ENCODE data around the gene COTL1. TPM values are rescaled to one million over a fixed set of nuclear protein-coding genes. Genes with fewer than 3 reads are reported as not detected.
A peak's percentile ranks its signal among the peaks of the same experiment; 100 is the strongest.

COTL1 gene, protein sequence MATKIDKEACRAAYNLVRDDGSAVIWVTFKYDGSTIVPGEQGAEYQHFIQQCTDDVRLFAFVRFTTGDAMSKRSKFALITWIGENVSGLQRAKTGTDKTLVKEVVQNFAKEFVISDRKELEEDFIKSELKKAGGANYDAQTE
- 11.0 TPM for total RNA-seq

- Histone ChIP-seq H3K36me3 (ENCODE audit: control insufficient read depth in 3 of 3, insufficient read depth in 3 of 3, low read length in 3 of 3) (no peaks in the 10 kb centered on the region), H3K4me1 (ENCODE audit: control insufficient read depth in 3 of 3, insufficient read depth in 3 of 3, low read length in 3 of 3) (peaks cover 16 to 30% (median 17%) of the 10 kb centered on the region in 3 donors), H3K27ac (ENCODE audit: low read depth, low read length) (peak within 1 kb of the TSS; percentile 36), H3K27me3 (ENCODE audit: control insufficient read depth in 3 of 3, insufficient read depth in 3 of 3, low read length in 3 of 3) (peaks cover 14 to 34% (median 16%) of the 10 kb centered on the region in 3 donors), H3K9ac (ENCODE audit: low read depth in 1 of 3, low read length in 3 of 3) (peak within 1 kb of the TSS; percentile 38 to 69 (median 57)), H3K4me3 (ENCODE audit: low read length in 3 of 3) (peak within 1 kb of the TSS; percentile 70 to 74 (median 72)), H3K9me3 (ENCODE audit: control insufficient read depth in 3 of 3, low read length in 3 of 3) (no peaks in the 10 kb centered on the region)
Measured at GRCh38 chr16:84617791-84618580, at the start of gene COTL1. COTL1 (minus strand) TSS chr16:84618078; CDS start chr16:84617914, 164 bp downstream.

- peaks cover 31 to 43% (median 39%) of the 10 kb centered on the region in 3 donors for H3K36me3 ChIP-seq (ENCODE audit: control insufficient read depth in 3 of 3, insufficient read depth in 3 of 3, low read length in 3 of 3)
- H3K27ac ChIP-seq (ENCODE audit: low read depth, low read length), result no peak overlapping the region
- H3K4me3 ChIP-seq (ENCODE audit: low read length in 3 of 3), result no peak overlapping the region
- no peaks in the 10 kb centered on the region for H3K4me1 ChIP-seq (ENCODE audit: control insufficient read depth in 3 of 3, insufficient read depth in 3 of 3, low read length in 3 of 3)
- H3K9ac ChIP-seq (ENCODE audit: low read depth in 1 of 3, low read length in 3 of 3), result no peak overlapping the region
- no peaks in the 10 kb centered on the region for H3K9me3 ChIP-seq (ENCODE audit: control insufficient read depth in 3 of 3, low read length in 3 of 3)
- no peaks in the 10 kb centered on the region for H3K27me3 ChIP-seq (ENCODE audit: control insufficient read depth in 3 of 3, insufficient read depth in 3 of 3, low read length in 3 of 3)
Measured at GRCh38 chr16:84665843-84666242, 48.0 kb upstream of the COTL1 start.

DNA sequence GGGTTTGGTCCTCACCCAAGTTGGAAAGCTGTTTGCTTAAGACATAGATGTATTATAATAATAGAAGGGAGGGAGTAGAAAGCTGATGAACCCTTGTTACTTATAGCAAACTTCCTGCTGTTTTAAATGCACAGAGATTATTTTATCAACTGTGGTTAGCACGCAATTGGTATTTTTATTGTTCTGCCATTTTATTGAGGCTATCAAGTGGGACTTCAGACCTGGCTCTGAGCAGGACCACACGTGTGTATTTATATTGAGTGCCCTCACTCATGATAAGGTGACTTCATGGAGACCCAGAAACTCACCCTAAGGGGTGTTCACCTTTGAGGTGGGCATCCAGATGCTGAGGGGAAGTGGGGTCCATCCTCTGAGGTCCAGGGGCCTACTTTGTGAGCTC lies 47.5 kb upstream of the COTL1 start:
- Histone ChIP-seq H3K27me3 (ENCODE audit: control insufficient read depth in 3 of 3, insufficient read depth in 3 of 3, low read length in 3 of 3) (no peaks in the 10 kb centered on the region), H3K9ac (ENCODE audit: low read depth in 1 of 3, low read length in 3 of 3) (no peak overlapping the region), H3K4me3 (ENCODE audit: low read length in 3 of 3) (no peak overlapping the region), H3K36me3 (ENCODE audit: control insufficient read depth in 3 of 3, insufficient read depth in 3 of 3, low read length in 3 of 3) (peaks cover 35 to 46% (median 41%) of the 10 kb centered on the region in 3 donors), H3K27ac (ENCODE audit: low read depth, low read length) (no peak overlapping the region), H3K4me1 (ENCODE audit: control insufficient read depth in 3 of 3, insufficient read depth in 3 of 3, low read length in 3 of 3) (no peaks in the 10 kb centered on the region), H3K9me3 (ENCODE audit: control insufficient read depth in 3 of 3, low read length in 3 of 3) (no peaks in the 10 kb centered on the region)

GRCh38 chr16:84663433-84664101 lies 45.7 kb upstream of the COTL1 start:
- H3K9me3 ChIP-seq (ENCODE audit: control insufficient read depth in 3 of 3, low read length in 3 of 3), result no peaks in the 10 kb centered on the region
- no peaks in the 10 kb centered on the region for H3K27me3 ChIP-seq (ENCODE audit: control insufficient read depth in 3 of 3, insufficient read depth in 3 of 3, low read length in 3 of 3)
- H3K4me3 ChIP-seq (ENCODE audit: low read length in 3 of 3), result no peak overlapping the region
- peaks cover 50 to 60% (median 52%) of the 10 kb centered on the region in 3 donors for H3K36me3 ChIP-seq (ENCODE audit: control insufficient read depth in 3 of 3, insufficient read depth in 3 of 3, low read length in 3 of 3)
- no peak overlapping the region for H3K9ac ChIP-seq (ENCODE audit: low read depth in 1 of 3, low read length in 3 of 3)
- H3K4me1 ChIP-seq (ENCODE audit: control insufficient read depth in 3 of 3, insufficient read depth in 3 of 3, low read length in 3 of 3), result peaks cover 0 to 4% (median 2%) of the 10 kb centered on the region in 3 donors
- no peak overlapping the region for H3K27ac ChIP-seq (ENCODE audit: low read depth, low read length)

- Histone ChIP-seq H3K9ac (ENCODE audit: low read depth in 1 of 3, low read length in 3 of 3) (no peak overlapping the region), H3K27ac (ENCODE audit: low read depth, low read length) (no peak overlapping the region), H3K9me3 (ENCODE audit: control insufficient read depth in 3 of 3, low read length in 3 of 3) (no peaks in the 10 kb centered on the region), H3K4me3 (ENCODE audit: low read length in 3 of 3) (no peak overlapping the region), H3K27me3 (ENCODE audit: control insufficient read depth in 3 of 3, insufficient read depth in 3 of 3, low read length in 3 of 3) (no peaks in the 10 kb centered on the region), H3K36me3 (ENCODE audit: control insufficient read depth in 3 of 3, insufficient read depth in 3 of 3, low read length in 3 of 3) (peaks cover 61 to 66% (median 61%) of the 10 kb centered on the region in 3 donors), H3K4me1 (ENCODE audit: control insufficient read depth in 3 of 3, insufficient read depth in 3 of 3, low read length in 3 of 3) (peaks cover 0 to 6% (median 5%) of the 10 kb centered on the region in 3 donors)
Measured at GRCh38 chr16:84662471-84662870, 44.6 kb upstream of the COTL1 start.

- Histone ChIP-seq H3K4me1 (ENCODE audit: control insufficient read depth in 3 of 3, insufficient read depth in 3 of 3, low read length in 3 of 3) (peaks cover 0 to 6% (median 5%) of the 10 kb centered on the region in 3 donors), H3K4me3 (ENCODE audit: low read length in 3 of 3) (no peak overlapping the region), H3K27ac (ENCODE audit: low read depth, low read length) (no peak overlapping the region), H3K27me3 (ENCODE audit: control insufficient read depth in 3 of 3, insufficient read depth in 3 of 3, low read length in 3 of 3) (no peaks in the 10 kb centered on the region), H3K9ac (ENCODE audit: low read depth in 1 of 3, low read length in 3 of 3) (no peak overlapping the region), H3K36me3 (ENCODE audit: control insufficient read depth in 3 of 3, insufficient read depth in 3 of 3, low read length in 3 of 3) (peaks cover 70 to 75% (median 70%) of the 10 kb centered on the region in 3 donors), H3K9me3 (ENCODE audit: control insufficient read depth in 3 of 3, low read length in 3 of 3) (no peaks in the 10 kb centered on the region)
Measured at GRCh38 chr16:84661418-84662060, 43.7 kb upstream of the COTL1 start.

GRCh38 chr16:84660973-84661372 lies 43.1 kb upstream of the COTL1 start:
- peaks cover 70 to 72% (median 71%) of the 10 kb centered on the region in 3 donors for H3K36me3 ChIP-seq (ENCODE audit: control insufficient read depth in 3 of 3, insufficient read depth in 3 of 3, low read length in 3 of 3)
- no peak overlapping the region for H3K4me3 ChIP-seq (ENCODE audit: low read length in 3 of 3)
- peaks cover 0 to 6% (median 5%) of the 10 kb centered on the region in 3 donors for H3K4me1 ChIP-seq (ENCODE audit: control insufficient read depth in 3 of 3, insufficient read depth in 3 of 3, low read length in 3 of 3)
- no peak overlapping the region for H3K27ac ChIP-seq (ENCODE audit: low read depth, low read length)
- no peaks in the 10 kb centered on the region for H3K9me3 ChIP-seq (ENCODE audit: control insufficient read depth in 3 of 3, low read length in 3 of 3)
- no peak overlapping the region for H3K9ac ChIP-seq (ENCODE audit: low read depth in 1 of 3, low read length in 3 of 3)
- H3K27me3 ChIP-seq (ENCODE audit: control insufficient read depth in 3 of 3, insufficient read depth in 3 of 3, low read length in 3 of 3), result no peaks in the 10 kb centered on the region

- H3K27me3 ChIP-seq (ENCODE audit: control insufficient read depth in 3 of 3, insufficient read depth in 3 of 3, low read length in 3 of 3), result no peaks in the 10 kb centered on the region
- peaks cover 66 to 70% (median 68%) of the 10 kb centered on the region in 3 donors for H3K36me3 ChIP-seq (ENCODE audit: control insufficient read depth in 3 of 3, insufficient read depth in 3 of 3, low read length in 3 of 3)
- H3K9me3 ChIP-seq (ENCODE audit: control insufficient read depth in 3 of 3, low read length in 3 of 3), result no peaks in the 10 kb centered on the region
- H3K4me3 ChIP-seq (ENCODE audit: low read length in 3 of 3), result no peak overlapping the region
- H3K4me1 ChIP-seq (ENCODE audit: control insufficient read depth in 3 of 3, insufficient read depth in 3 of 3, low read length in 3 of 3), result peaks cover 0 to 6% (median 5%) of the 10 kb centered on the region in 3 donors
- H3K27ac ChIP-seq (ENCODE audit: low read depth, low read length), result no peak overlapping the region
- no peak overlapping the region for H3K9ac ChIP-seq (ENCODE audit: low read depth in 1 of 3, low read length in 3 of 3)
Measured at GRCh38 chr16:84659656-84660300, 41.9 kb upstream of the COTL1 start.

GRCh38 chr16:84658690-84659089 lies 40.8 kb upstream of the COTL1 start:
- no peak overlapping the region for H3K4me3 ChIP-seq (ENCODE audit: low read length in 3 of 3)
- H3K9me3 ChIP-seq (ENCODE audit: control insufficient read depth in 3 of 3, low read length in 3 of 3), result no peaks in the 10 kb centered on the region
- no peaks in the 10 kb centered on the region for H3K27me3 ChIP-seq (ENCODE audit: control insufficient read depth in 3 of 3, insufficient read depth in 3 of 3, low read length in 3 of 3)
- no peak overlapping the region for H3K27ac ChIP-seq (ENCODE audit: low read depth, low read length)
- H3K9ac ChIP-seq (ENCODE audit: low read depth in 1 of 3, low read length in 3 of 3), result no peak overlapping the region
- H3K4me1 ChIP-seq (ENCODE audit: control insufficient read depth in 3 of 3, insufficient read depth in 3 of 3, low read length in 3 of 3), result peaks cover 0 to 6% (median 5%) of the 10 kb centered on the region in 3 donors
- peaks cover 61 to 66% (median 64%) of the 10 kb centered on the region in 3 donors for H3K36me3 ChIP-seq (ENCODE audit: control insufficient read depth in 3 of 3, insufficient read depth in 3 of 3, low read length in 3 of 3)

All from skeletal muscle tissue (tissue), 4 donors.